ENCODE results near the gene FKBP10.

GRCh38 chr17:41825175-41825845 is 12.5 kb downstream of the FKBP10 start:
- TF ChIP-seq CTCF (IDR thresholded peaks at IDR 0.05; ENCODE audit: poor library complexity) (no peak), EZH2 (IDR thresholded peaks at IDR 0.05; ENCODE audit: borderline replicate concordance) (no peak)

All from hepatocyte (in vitro differentiated cells).